Lung microvascular endothelial cell (primary cell): ENCODE data around the gene IFT52. TPM values are rescaled to one million over a fixed set of nuclear protein-coding genes. Genes with fewer than 3 reads are reported as not detected.
A peak's percentile ranks its signal among the peaks of the same experiment; 100 is the strongest.

Experiments
- DNase-seq, 2 donors: peaks; one replicate each; pipeline versions ENCODE4 v3.0.0 to v3.0.0-alpha.2; 2010; ENCODE audit warnings: low read depth in 2 of 2
- total RNA-seq: library from RNA; depleted of rRNA; stranded (reverse); fragments of >200 nt; gene quantifications from 2 replicates; pipeline ENCODE4 v1.2.1, GENCODE V29; 2014

Gene IFT52
- total RNA-seq, 1 donor from 2014 or later, result 26.8 TPM

DNA sequence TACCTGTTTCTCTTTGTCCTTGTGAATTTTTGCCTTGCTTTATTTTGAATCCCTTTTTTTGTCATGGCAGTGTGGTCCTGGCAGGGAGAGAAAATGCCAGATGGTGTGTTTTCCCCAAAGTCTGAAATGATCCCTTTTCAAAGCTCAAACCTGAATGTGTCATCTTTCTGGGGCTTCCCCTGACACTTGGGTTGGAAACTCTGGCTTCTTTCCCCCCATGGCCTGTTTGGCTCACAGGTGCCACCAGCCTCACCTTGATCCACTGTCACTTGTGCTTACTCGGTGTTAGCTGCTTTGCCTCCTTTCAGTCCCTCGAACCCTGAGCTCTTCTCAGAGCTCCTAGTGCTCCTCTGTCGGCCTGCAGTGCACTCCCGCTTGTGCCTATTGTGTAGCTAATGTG, 98.4 kb downstream of the IFT52 start:
- DNase-seq, result no peak

DNA sequence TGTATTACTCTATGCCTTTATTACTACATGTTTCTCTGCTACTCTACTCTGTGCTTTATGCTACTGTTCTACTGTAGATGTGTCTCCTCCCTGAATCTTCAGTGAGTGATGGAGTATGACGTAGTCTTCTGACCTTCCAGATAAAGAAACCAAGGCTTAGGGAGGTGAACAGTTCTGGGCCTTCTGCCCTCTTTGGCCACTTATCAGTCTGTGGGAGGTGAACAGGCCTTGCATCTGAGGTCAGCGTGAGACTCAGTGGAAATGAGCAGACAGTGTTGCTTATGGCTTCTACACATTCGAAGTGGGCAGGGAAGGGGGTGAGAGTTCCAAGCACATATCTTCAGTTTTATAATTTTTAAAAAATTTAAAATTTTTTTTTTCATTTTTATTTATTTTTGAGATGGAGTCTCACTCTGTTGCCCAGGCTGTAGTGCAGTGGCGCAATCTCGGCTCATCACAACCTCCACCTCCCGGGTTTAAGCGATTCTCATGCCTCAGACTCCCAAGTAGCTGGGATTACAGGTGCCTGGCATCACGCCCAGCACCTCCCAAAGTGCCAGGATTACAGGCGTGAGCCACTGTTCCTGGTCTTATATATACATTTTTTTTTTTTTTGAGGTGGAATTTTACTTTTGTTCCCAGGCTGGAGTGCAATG, 100.3 kb downstream of the IFT52 start:
- DNase-seq, result no peak

DNA sequence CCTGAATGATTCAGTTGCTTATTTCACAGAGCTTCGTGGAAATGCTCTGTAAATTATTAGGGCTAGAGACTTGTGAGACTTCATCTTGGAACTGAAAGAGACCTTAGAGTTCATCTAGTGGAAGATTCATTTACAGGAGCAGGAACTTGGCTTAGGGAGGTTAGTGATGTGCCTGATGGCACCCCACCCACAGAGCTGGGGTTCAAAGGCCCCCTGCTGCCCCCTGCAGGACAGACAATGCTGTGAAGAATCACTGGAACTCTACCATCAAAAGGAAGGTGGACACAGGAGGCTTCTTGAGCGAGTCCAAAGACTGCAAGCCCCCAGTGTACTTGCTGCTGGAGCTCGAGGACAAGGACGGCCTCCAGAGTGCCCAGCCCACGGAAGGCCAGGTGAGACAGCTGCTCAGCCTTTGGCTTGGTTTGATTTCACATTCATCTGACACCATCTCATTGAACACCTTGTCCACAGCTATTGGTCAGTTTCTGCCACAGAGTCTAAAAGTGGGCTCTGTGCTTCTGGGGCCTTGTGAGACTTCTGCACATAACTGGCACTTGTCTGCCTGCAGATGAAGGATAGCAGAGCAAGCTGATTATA, 101.3 kb downstream of the IFT52 start:
- peak; percentile 38 to 49 for DNase-seq

DNA sequence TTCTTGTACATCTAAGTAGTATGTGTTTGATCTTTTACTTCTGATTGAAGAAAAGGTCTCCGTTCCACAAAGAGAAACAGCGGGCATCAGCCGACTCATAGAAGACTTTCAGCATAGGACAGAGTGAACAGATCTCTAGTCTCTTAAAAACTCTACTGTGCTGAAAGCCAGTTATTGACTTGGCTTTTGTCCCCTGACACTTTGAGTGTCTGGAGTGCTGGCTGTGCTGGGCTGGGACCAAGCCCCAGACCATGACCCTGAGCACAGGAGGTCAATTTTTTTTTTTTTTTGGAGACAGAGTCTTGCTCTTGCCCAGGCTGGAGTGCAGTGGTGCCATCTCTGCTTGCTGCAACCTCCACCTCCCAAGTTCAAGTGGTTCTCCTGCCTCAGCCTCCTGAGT, 104.0 kb downstream of the IFT52 start:
- DNase-seq, result no peak

DNA sequence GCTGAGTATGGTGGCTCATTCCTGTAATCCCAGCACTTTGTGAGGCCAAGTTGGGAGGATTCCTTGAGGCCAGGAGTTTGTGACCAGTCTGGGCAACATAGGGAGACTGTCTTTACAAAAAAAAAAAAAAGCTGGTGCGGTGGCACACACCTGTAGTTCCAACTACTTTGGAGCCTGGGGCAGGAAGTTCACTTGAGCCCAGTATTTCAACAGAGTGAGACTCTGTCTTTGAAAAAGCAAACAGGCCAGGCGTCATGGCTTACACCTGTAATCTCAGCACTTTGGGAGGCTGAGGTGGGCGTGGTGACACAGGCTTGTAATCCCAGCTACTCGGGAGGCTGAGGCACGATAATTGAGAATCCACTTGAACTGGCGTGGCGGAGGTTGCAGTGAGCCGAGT, 104.8 kb downstream of the IFT52 start:
- no peak for DNase-seq

Other genes with a start within 250 kb of the IFT52 start
- 32.7 and 38.9 TPM in 2 replicates for gene SRSF6, start 133.0 kb upstream of the IFT52 start, total RNA-seq
- gene L3MBTL1, start 83.2 kb upstream of the IFT52 start, total RNA-seq, result 1.5 and 2.6 TPM in 2 replicates
- gene SGK2, start 31.9 kb upstream of the IFT52 start, total RNA-seq, result not detected in 2 replicates
- 2.2 and 7.4 TPM in 2 replicates for gene MYBL2, start 76.2 kb downstream of the IFT52 start, total RNA-seq
- gene GTSF1L, start 136.1 kb downstream of the IFT52 start, total RNA-seq, result not detected in 2 replicates